Neutrophil (primary cell): ENCODE results near the gene PIAS4.
A peak's percentile ranks its signal among the peaks of the same experiment; 100 is the strongest.

Experiments used
- H3K27ac ChIP-seq: fragments of 200-600 bp; sonication (generic); 2 replicates; pipeline ENCODE4 v1.5.1; 2016; ENCODE audit warnings: mild to moderate bottlenecking, moderate library complexity
- H3K27me3 ChIP-seq: fragments of 200-600 bp; sonication (generic); 2 replicates; pipeline ENCODE4 v1.6.0; 2016; ENCODE audit warnings: mild to moderate bottlenecking
- H3K36me3 ChIP-seq: fragments of 200-600 bp; sonication (generic); 2 replicates; pipeline ENCODE4 v1.5.1; 2017
- H3K4me1 ChIP-seq, 2 experiments: fragments of 200-600 bp in 1 of 2; sonication (generic) in 1 of 2; 1 replicate in 1 of 2; 2 replicates in 1 of 2; pipeline versions ENCODE4 v1.5.1 to v1.6.1; 2013 to 2016; ENCODE audit warnings: low read depth in 1 of 2, low read length in 1 of 2, mild to moderate bottlenecking in 1 of 2, moderate library complexity in 1 of 2; ENCODE audit not compliant: control insufficient read depth in 1 of 2, insufficient read depth in 1 of 2
- H3K4me3 ChIP-seq, 2 experiments: fragments of 200-600 bp in 1 of 2; sonication (generic) in 1 of 2; 1 replicate in 1 of 2; 2 replicates in 1 of 2; pipeline ENCODE4 v1.5.1; 2013 to 2016; ENCODE audit warnings: low read depth in 1 of 2, low read length in 1 of 2, mild to moderate bottlenecking in 1 of 2, moderate library complexity in 1 of 2
- H3K9me3 ChIP-seq: fragments of 200-600 bp; sonication (generic); 2 replicates; pipeline ENCODE4 v1.5.1; 2016
- TF ChIP-seq, protein P1 (sequence below): fragments of 200-600 bp; sonication (generic); IDR thresholded peaks from 2 replicates; pipeline ENCODE4 v1.5.1; 2016; ENCODE audit warnings: antibody characterized with exemption

Gene PIAS4

DNA sequence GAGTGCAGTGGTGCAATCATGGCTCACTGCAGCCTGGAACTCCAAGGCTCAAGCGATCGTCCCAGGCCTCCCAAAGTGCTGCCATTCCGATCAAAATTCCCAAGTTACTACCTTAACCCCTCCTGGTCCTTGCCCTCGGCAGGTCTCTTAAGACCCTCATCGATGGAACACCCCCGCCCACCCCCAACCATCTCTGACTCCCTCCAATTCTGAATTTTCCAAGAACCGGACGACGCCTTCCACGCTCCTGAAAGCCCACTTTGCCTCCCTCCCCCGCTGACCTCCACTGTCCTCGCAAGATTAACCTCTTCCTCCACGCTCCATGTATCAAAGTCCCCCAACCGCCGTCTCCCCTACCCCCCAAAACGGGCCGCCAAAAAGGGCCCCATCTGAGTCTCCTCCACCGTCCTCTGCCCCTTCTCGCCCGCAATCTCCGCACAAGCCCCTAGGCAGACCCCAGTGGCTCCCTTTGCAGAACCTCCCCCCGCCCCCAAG is 37.2 kb upstream of the PIAS4 start:
- Histone ChIP-seq H3K27ac (peak overlapping the region; percentile 84), H3K4me1 (peaks cover 13 to 14% of the 10 kb centered on the region in 2 experiments)

DNA sequence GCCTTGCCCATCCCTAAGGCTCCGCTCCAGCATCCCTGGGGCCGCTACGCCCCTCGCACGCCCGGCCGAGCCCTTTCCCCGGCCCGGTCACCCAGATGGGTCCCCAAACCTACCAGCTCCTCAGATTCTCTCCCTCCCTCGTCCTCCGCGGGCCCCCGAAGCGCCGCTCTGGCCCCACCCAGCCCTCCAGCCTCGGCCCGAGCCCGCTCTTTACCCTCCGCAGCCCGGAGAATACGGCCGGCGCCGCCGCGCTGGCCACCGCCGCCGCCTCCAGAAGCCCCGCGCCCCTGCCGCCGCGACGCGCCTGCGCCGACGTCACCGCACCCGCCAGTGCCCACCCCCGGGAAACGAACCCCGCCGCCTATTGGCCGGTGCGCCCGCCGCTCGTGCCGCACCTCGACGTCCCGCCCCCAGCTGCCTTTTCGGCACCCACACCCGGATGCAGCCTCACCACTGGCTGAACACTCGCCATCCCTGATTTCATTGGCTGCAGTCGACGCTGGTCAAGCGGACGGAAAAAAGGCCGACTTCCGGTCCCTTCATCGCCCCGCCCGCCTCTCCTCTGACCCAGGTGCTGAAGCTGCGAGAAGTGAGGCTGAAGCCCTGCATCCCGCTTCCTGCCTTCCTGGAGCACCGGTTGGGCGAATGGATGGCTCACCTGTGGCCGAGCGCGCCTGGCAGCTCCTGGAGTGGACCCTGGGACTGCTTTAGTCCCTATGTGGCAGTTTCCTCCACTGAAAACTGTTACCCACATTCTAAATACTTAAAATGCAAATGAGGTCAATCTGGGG is 36.5 kb upstream of the PIAS4 start, which contains the start of gene DAPK3:
Gene DAPK3 (minus strand): TSS at position 292 of the 791 bp plus-strand sequence. CDS start 1,364 bp downstream, outside the sequence.
- peaks cover 46% of the 10 kb centered on the region for H3K36me3 ChIP-seq
- peak within 1 kb of the TSS; percentile 84 for H3K27ac ChIP-seq
- TF ChIP-seq, protein P1, sequence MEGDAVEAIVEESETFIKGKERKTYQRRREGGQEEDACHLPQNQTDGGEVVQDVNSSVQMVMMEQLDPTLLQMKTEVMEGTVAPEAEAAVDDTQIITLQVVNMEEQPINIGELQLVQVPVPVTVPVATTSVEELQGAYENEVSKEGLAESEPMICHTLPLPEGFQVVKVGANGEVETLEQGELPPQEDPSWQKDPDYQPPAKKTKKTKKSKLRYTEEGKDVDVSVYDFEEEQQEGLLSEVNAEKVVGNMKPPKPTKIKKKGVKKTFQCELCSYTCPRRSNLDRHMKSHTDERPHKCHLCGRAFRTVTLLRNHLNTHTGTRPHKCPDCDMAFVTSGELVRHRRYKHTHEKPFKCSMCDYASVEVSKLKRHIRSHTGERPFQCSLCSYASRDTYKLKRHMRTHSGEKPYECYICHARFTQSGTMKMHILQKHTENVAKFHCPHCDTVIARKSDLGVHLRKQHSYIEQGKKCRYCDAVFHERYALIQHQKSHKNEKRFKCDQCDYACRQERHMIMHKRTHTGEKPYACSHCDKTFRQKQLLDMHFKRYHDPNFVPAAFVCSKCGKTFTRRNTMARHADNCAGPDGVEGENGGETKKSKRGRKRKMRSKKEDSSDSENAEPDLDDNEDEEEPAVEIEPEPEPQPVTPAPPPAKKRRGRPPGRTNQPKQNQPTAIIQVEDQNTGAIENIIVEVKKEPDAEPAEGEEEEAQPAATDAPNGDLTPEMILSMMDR: peak; percentile 50
- no peaks in the 10 kb centered on the region for H3K27me3 ChIP-seq
- peak within 1 kb of the TSS; percentile 79 to 96 for H3K4me3 ChIP-seq
- peaks cover 13 to 14% of the 10 kb centered on the region in 2 experiments for H3K4me1 ChIP-seq
- no peaks in the 10 kb centered on the region for H3K9me3 ChIP-seq

More for the DNA sequence above, 37.2 kb upstream of the PIAS4 start:
- no peaks in the 10 kb centered on the region for H3K9me3 ChIP-seq
- H3K36me3 ChIP-seq: peaks cover 46% of the 10 kb centered on the region
- H3K4me3 ChIP-seq: peak overlapping the region; percentile 79 to 96
- TF ChIP-seq, protein P1: no peak
- H3K27me3 ChIP-seq: no peaks in the 10 kb centered on the region

DNA sequence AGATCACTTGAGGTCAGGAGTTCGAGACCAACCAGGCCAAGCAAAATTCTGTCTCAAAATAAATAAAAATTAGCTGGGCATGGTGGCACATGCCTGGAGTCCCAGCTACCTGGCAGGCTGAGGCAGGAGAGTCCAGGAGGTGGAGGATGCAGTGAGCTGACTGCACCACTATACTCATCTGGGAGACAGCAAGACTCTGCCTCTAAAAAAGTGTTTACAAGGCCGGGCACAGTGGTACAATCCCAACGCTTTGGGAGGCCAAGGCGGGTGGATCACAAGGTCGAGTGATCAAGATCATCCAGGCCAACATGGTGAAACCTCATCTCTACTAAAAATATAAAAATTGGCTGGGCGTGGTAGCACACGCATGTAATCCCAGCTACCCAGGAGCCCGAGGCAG is 32.4 kb upstream of the PIAS4 start:
- Histone ChIP-seq H3K4me1 (peaks cover 10 to 11% of the 10 kb centered on the region in 2 experiments), H3K27me3 (no peaks in the 10 kb centered on the region), H3K9me3 (no peaks in the 10 kb centered on the region), H3K4me3 (no peak overlapping the region), H3K36me3 (peaks cover 48% of the 10 kb centered on the region), H3K27ac (no peak overlapping the region)
- TF ChIP-seq, protein P1: no peak

DNA sequence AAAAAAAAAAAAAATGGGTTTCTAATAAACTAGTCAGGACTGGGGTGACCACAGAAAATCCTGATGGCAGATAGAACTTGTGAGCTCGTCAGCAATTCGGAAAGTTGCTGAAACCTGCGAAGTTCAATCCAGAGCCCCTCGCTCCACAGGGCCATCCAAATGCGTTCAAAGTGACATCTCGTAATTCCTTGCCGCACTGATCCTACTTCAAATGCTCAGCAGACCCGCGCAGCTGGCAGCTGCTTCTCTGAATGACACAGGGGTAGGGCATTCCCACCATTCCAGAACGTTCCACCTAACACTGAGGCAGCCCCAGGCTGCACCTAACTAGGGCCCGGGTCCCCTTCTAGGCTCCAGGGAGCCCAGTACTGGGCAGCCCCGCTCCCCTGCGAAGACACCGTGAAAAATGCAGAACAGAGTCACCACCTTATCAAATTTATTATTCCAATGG is 31.9 kb upstream of the PIAS4 start:
- Histone ChIP-seq H3K4me1 (peaks cover 5 to 6% of the 10 kb centered on the region in 2 experiments), H3K4me3 (no peak overlapping the region), H3K27me3 (no peaks in the 10 kb centered on the region), H3K9me3 (no peaks in the 10 kb centered on the region), H3K36me3 (peaks cover 54% of the 10 kb centered on the region), H3K27ac (no peak overlapping the region)
- TF ChIP-seq, protein P1: no peak

DNA sequence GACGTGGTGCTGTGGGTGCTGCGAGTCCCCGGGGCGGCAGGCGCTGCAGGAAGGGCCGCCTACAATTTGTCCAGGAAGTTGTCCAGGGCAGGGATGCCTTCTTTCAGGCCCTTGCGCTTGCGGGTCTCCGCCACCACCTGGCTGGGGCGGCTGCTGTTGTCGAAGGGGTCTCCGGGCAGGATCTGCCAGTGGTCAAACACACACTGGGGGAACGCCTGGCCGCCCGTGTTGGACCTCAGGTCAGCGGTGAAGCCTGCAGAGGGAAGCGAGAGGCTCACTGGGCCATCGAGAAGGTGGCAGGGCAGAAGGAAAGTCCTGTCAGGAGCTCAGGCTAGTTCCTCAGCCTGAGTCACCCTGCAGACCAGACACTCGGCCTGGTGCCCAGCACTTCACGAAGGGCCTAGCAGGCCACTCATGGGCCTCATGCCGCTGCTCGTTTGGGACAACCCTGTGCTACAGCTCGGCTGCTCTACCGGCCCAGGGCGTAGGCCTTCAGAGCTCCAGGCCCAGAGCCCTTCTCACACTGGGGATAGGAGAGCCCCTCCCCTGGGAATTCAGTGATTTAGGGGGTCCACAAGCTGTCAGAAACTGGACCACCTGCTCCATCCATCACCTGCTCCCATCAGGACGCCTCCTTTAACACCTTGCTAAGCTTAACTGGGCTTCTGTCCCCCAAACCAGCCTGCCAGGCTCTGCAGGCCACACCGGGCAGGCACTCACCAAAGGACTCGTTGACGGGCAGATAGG is 30.9 kb upstream of the PIAS4 start:
- Histone ChIP-seq H3K27me3 (no peaks in the 10 kb centered on the region), H3K4me1 (peaks cover 0 to under 1% of the 10 kb centered on the region in 2 experiments), H3K9me3 (no peaks in the 10 kb centered on the region), H3K36me3 (peaks cover 64% of the 10 kb centered on the region), H3K4me3 (no peak overlapping the region), H3K27ac (no peak overlapping the region)
- TF ChIP-seq, protein P1: no peak
